Stomach (tissue), 9 donors: ENCODE measurements around the gene DNAJB8. TPM values are rescaled to one million over a fixed set of nuclear protein-coding genes. Genes with fewer than 3 reads are reported as not detected.

Experiments used
- DNase-seq, 2 donors: peaks; one replicate each; pipeline versions ENCODE4 v3.0.0 to v3.0.0-alpha.2; 2013 to 2019
- H3K27ac ChIP-seq, 5 donors: fragments of 200-600 bp in 4 of 5; sonication (generic) in 4 of 5; one replicate each; pipeline ENCODE4 v1.5.1; 2013 to 2019; ENCODE audit warnings: mild to moderate bottlenecking in 1 of 5, moderate library complexity in 1 of 5
- H3K27me3 ChIP-seq, 3 donors: fragments of 200-600 bp; sonication (generic); one replicate each; pipeline ENCODE4 v1.5.1; 2017 to 2019; ENCODE audit warnings: mixed run types in 1 of 3
- H3K36me3 ChIP-seq, 4 donors: fragments of 200-600 bp; sonication (generic); 1 replicate in 3 of 4; 2 replicates in 1 of 4; pipeline ENCODE4 v1.5.1; 2016 to 2019
- H3K4me1 ChIP-seq, 4 donors: fragments of 200-600 bp; sonication (generic); one replicate each; pipeline ENCODE4 v1.5.1; 2016 to 2019
- H3K4me3 ChIP-seq, 4 donors: fragments of 200-600 bp; sonication (generic) in 3 of 4; one replicate each; pipeline ENCODE4 v1.5.1; 2016 to 2019; ENCODE audit warnings: mild to moderate bottlenecking in 1 of 4
- H3K9me3 ChIP-seq, 4 donors: fragments of 200-600 bp; sonication (generic); one replicate each; pipeline ENCODE4 v1.5.1; 2016 to 2019
- CTCF ChIP-seq, 7 experiments: fragments of 450-650 bp in 4 of 7; fragments of 200-600 bp in 3 of 7; sonication (generic) in 3 of 7; IDR thresholded peaks; one replicate each; pipeline ENCODE4 v1.5.1; 2016 to 2019; ENCODE audit warnings: antibody characterized with exemption in 7 of 7, control low read depth in 2 of 7, mild to moderate bottlenecking in 1 of 7
- EP300 ChIP-seq: sonication (generic); formaldehyde crosslinking; IDR thresholded peaks from one replicate; pipeline ENCODE4 v1.6.1; 2017; ENCODE audit warnings: antibody characterized with exemption
- POLR2A ChIP-seq, 4 donors: fragments of 450-650 bp; IDR thresholded peaks; one replicate each; pipeline ENCODE4 v1.6.1; 2016; ENCODE audit warnings: antibody characterized with exemption in 4 of 4, control low read depth in 2 of 4, mild to moderate bottlenecking in 1 of 4, moderate library complexity in 1 of 4
- POLR2AphosphoS5 ChIP-seq, 3 donors: sonication (generic); formaldehyde crosslinking; IDR thresholded peaks; one replicate each; pipeline ENCODE4 v1.6.1; 2016; ENCODE audit warnings: antibody characterized with exemption in 3 of 3
- WGBS, 5 donors: extraction: QIAGEN DNeasy Blood & Tissue Kit in 3 of 5; methylation state at CpG; one replicate each; pipeline versions ENCODE4 v1.1.5 to v1.1.7; 2013 to 2018; 5-methylcytosine and 5-hydroxymethylcytosine counted together
- intact Hi-C: fragments of 100-400 bp; cut with DNase I; formaldehyde crosslinking; loops from one replicate; pipeline ENCODE4 v1.15.1; 2023; ENCODE audit warnings: low total_unique reads
- polyA plus RNA-seq, 3 donors: library from polyadenylated mRNA; stranded (reverse); fragments of 200-250 nt; gene quantifications; one replicate each; pipeline ENCODE4 v1.2.3, GENCODE V29; 2013
- total RNA-seq, 5 donors: library from RNA; depleted of rRNA; stranded (reverse); fragments of >200 nt; gene quantifications; one replicate each; pipeline versions ENCODE4 v1.1.0 to v1.2.3, GENCODE V29; 2014 to 2016
- donor health status: healthy with polysubstance abuse.
- donor health status: Bipolar disorder and iron deficiency.
- donor health status: healthy.

The DNAJB8 gene
- total and polyA plus RNA-seq, 8 donors: not detected

GRCh38 chr3:128471720-128472119 lies 5.0 kb upstream of the DNAJB8 start:
- Histone ChIP-seq H3K4me1 (no peaks in the 10 kb centered on the region), H3K27me3 (peaks cover 0 to 87% (median 13%) of the 10 kb centered on the region in 3 donors), H3K27ac (no peak overlapping the region), H3K9me3 (no peaks in the 10 kb centered on the region), H3K36me3 (no peaks in the 10 kb centered on the region), H3K4me3 (no peak overlapping the region)
- no peak for DNase-seq
- 70 to 85% (median 78%) methylated on average over 3 of the region's 3 CpGs for WGBS, 5 donors
- TF ChIP-seq POLR2A (IDR thresholded peaks at IDR 0.05) (no peak), POLR2AphosphoS5 (IDR thresholded peaks at IDR 0.05) (no peak), CTCF (IDR thresholded peaks at IDR 0.05) (no peak), EP300 (no peak)
- intact Hi-C loops: no loop called here

GRCh38 chr3:128471110-128471509 lies 4.4 kb upstream of the DNAJB8 start:
- Histone ChIP-seq H3K27me3 (peaks cover 0 to 87% (median 13%) of the 10 kb centered on the region in 3 donors), H3K36me3 (no peaks in the 10 kb centered on the region), H3K4me3 (no peak overlapping the region), H3K9me3 (no peaks in the 10 kb centered on the region), H3K27ac (no peak overlapping the region), H3K4me1 (no peaks in the 10 kb centered on the region)
- no peak for DNase-seq
- 70 to 74% (median 72%) methylated on average over 2 of the region's 2 CpGs for WGBS, 5 donors
- TF ChIP-seq CTCF (IDR thresholded peaks at IDR 0.05): no peak
- no peak for TF ChIP-seq POLR2A (IDR thresholded peaks at IDR 0.05)
- TF ChIP-seq POLR2AphosphoS5 (IDR thresholded peaks at IDR 0.05): no peak
- no peak for TF ChIP-seq EP300
- intact Hi-C loops: no loop called here

GRCh38 chr3:128470134-128470899 lies 3.6 kb upstream of the DNAJB8 start:
- H3K4me3 ChIP-seq: no peak overlapping the region
- WGBS, 5 donors: 64 to 80% (median 73%) methylated on average over 9 to 13 of the region's 13 CpGs
- H3K36me3 ChIP-seq: no peaks in the 10 kb centered on the region
- peaks cover 0 to 88% (median 13%) of the 10 kb centered on the region in 3 donors for H3K27me3 ChIP-seq
- DNase-seq: no peak
- H3K27ac ChIP-seq: no peak overlapping the region
- intact Hi-C loops: no loop called here
- no peaks in the 10 kb centered on the region for H3K4me1 ChIP-seq
- no peaks in the 10 kb centered on the region for H3K9me3 ChIP-seq
- TF ChIP-seq POLR2AphosphoS5 (IDR thresholded peaks at IDR 0.05) (no peak), CTCF (IDR thresholded peaks at IDR 0.05) (no peak), EP300 (no peak), POLR2A (IDR thresholded peaks at IDR 0.05) (no peak)

- 70 to 80% (median 72%) methylated on average over 1 to 6 of the region's 6 CpGs for WGBS, 5 donors
- Histone ChIP-seq H3K4me3 (no peak overlapping the region), H3K27ac (no peak overlapping the region), H3K9me3 (no peaks in the 10 kb centered on the region), H3K27me3 (peaks cover 0 to 83% (median 13%) of the 10 kb centered on the region in 3 donors), H3K36me3 (no peaks in the 10 kb centered on the region), H3K4me1 (no peaks in the 10 kb centered on the region)
- no peak for TF ChIP-seq POLR2AphosphoS5 (IDR thresholded peaks at IDR 0.05)
- no peak for TF ChIP-seq EP300
- no peak for TF ChIP-seq POLR2A (IDR thresholded peaks at IDR 0.05)
- TF ChIP-seq CTCF (IDR thresholded peaks at IDR 0.05): no peak
- no peak for DNase-seq
- intact Hi-C loops: no loop called here
These were observed 2.9 kb upstream of the DNAJB8 start for GRCh38 chr3:128469556-128469955.
